Kidney (tissue), 14 donors: ENCODE results near the gene PVALEF. TPM values are rescaled to one million over a fixed set of nuclear protein-coding genes. Genes with fewer than 3 reads are reported as not detected.

ENCODE experiments used
- DNase-seq, 5 donors: peaks; one replicate each; pipeline ENCODE4 v3.0.0-alpha.2; 2013 to 2020
- FAIRE-seq: peaks from 2 replicates; lab custom pipeline; 2012; peaks lifted over from hg19 to GRCh38; lab: Jason Lieb, UNC
- H3K27ac ChIP-seq, 2 donors: one replicate each; pipeline ENCODE4 v1.7.0; 2013; ENCODE audit warnings: low read depth in 2 of 2, low read length in 2 of 2, inconsistent platforms in 1 of 2
- H3K27me3 ChIP-seq: one replicate; pipeline ENCODE4 v1.7.1; 2013; ENCODE audit warnings: low read length, inconsistent platforms; ENCODE audit not compliant: control insufficient read depth, insufficient read depth
- H3K36me3 ChIP-seq, 3 donors: one replicate each; pipeline versions ENCODE4 v1.7.0 to v1.7.1; 2013; ENCODE audit warnings: low read length in 3 of 3, control low read depth in 1 of 3, inconsistent platforms in 1 of 3; ENCODE audit not compliant: insufficient read depth in 3 of 3, control insufficient read depth in 2 of 3
- H3K4me1 ChIP-seq, 3 donors: one replicate each; pipeline versions ENCODE4 v1.7.0 to v1.7.1; 2013; ENCODE audit warnings: low read length in 3 of 3, inconsistent platforms in 1 of 3, low read depth in 1 of 3; ENCODE audit not compliant: control insufficient read depth in 2 of 3, insufficient read depth in 2 of 3
- H3K4me3 ChIP-seq, 3 donors: one replicate each; pipeline versions ENCODE4 v1.7.0 to v1.8.1; 2013; ENCODE audit warnings: low read length in 3 of 3, control low read depth in 1 of 3, inconsistent platforms in 1 of 3
- H3K9ac ChIP-seq, 3 donors: one replicate each; pipeline versions ENCODE4 v1.7.0 to v1.7.1; 2013; ENCODE audit warnings: low read length in 3 of 3, control low read depth in 1 of 3, inconsistent platforms in 1 of 3
- H3K9me3 ChIP-seq, 3 donors: one replicate each; pipeline versions ENCODE4 v1.7.0 to v1.7.1; 2013; ENCODE audit warnings: low read length in 3 of 3, control low read depth in 1 of 3, inconsistent platforms in 1 of 3; ENCODE audit not compliant: control insufficient read depth in 2 of 3, insufficient read depth in 1 of 3
- CTCF ChIP-seq: IDR thresholded peaks from 3 replicates; pipeline ENCODE4 v1.5.1; 2012; ENCODE audit warnings: mild to moderate bottlenecking, moderate library complexity, borderline replicate concordance; ENCODE audit not compliant: insufficient read depth; ENCODE audit errors: extremely low read depth
- intact Hi-C: fragments of 100-400 bp; cut with DNase I; formaldehyde crosslinking; loops from one replicate; pipeline ENCODE4 v1.11.1; 2022
- polyA plus RNA-seq: library from polyadenylated mRNA; stranded (reverse); fragments of 350-450 nt; fragmentation: Illumina TruSeq; extraction: RNeasy Lipid Tissue Mini Kit (QIAGEN cat#74804); gene quantifications from one replicate; pipeline ENCODE4 v1.2.3, GENCODE V29; 2014; ENCODE audit warnings: low read depth, low replicate concordance; ENCODE audit not compliant: insufficient read depth
- total RNA-seq: library from RNA; stranded (reverse); fragmentation: NEBNext Ultra II Directional; extraction: Animal tissue kit (Norgen Biotek cat#: 25700); gene quantifications from one replicate; pipeline ENCODE4 v1.2.1, GENCODE V29; 2021
- donor health status: control.
- donor health status: control.
- donor health status: control.
- donor health status: control.
- donor health status: control.
- donor health status: DM: yes; HTN: yes; CAD: no.
- donor health status: Normal renal cell carcinoma (clear cell type).

PVALEF gene
- total and polyA plus RNA-seq, 2 donors from 2014 or later = not detected

DNA sequence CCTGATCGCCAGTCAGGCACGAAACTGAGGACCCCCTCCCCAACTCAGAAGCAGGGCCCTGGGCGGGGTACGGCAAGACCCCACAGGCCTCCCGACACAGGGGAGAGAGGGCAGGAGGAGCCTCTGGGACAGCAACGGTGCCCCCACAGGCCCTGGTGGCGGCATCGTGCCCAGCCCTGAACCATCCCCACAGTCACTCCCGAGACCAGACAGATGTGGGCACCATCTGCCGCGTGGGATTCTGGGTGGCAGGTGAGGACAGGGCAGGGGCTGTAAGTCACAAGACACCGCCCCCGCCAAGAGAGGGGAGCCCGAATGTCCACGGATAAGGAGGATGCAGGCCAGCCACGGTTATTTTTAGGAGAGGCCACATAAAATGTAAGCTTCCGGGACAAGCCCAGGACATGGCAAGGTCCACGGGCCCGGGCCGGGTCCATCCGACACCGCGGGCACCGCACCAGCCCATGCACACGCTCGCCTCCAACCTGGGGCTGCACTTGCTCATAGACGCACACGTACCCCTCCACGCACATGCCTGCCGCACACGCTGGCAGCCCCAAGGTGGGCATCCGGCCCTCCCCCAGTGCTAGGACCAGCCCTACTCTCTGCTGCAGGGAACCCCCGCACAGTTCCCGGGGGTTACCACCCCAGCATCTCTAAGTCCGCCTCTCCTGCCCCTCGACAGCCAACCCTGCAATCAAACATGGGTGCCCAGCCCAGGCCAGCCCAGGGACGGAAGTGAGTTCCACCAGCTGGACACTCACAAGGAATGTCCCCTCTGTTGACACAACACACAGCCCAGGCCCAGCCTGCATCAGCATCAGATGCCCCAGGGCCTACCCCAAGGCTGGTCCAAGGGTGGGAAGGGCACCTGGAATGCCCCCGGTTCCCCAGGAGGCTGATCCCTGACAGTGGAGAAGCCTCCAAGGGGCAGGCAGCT lies 8.2 kb upstream of the PVALEF start:
- FAIRE-seq = no peak
- no peak overlapping the region for H3K9ac ChIP-seq
- TF ChIP-seq CTCF = no peak

DNA sequence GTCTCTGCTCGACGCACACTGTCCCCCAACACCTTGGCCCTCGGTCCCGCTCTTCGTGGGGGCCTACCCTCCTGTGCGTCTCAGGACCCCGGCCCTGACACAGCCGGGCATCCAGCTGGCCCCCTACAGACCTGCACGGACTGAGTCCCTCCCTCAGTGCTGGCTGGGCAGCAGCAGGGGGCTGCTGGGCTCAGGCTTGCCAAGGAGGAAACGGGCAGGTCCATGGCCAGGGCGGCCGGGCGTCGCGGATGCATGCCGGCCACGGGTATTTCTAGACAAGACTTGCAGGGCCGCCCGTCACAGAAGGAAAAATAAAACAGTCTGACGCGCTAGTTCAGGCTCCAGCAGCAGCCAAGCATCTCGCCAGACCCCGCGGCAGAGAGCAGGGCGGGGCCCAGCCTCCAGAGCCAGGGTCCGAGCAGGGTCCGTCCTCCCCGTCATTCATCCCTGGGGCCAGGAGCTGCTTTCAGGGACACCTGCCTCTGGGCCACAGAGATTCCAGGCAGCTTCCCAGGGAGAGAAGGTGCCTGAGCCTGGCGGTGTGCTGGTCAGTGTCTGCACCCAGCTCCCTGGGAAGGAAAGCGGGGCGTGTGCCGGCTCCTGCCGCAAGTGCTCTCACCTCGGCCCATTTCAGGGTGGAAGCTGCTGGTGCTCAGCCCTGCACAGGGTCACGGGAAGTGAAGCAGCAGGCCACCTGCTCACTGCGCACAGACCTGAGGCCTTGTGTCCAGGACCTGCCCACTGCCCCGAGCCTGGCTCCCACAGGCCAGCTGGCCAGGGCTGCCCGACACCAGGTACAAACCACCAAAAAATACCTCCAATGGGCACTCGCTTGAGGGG lies 7.2 kb upstream of the PVALEF start:
- H3K4me3 ChIP-seq = no peak overlapping the region
- DNase-seq (peak in 1 of 5 donors; percentile 68), FAIRE-seq (no peak)
- H3K9me3 ChIP-seq = no peaks in the 10 kb centered on the region
- intact Hi-C loops = no loop called here
- no peaks in the 10 kb centered on the region for H3K4me1 ChIP-seq
- H3K9ac ChIP-seq = no peak overlapping the region
- no peak overlapping the region for H3K27ac ChIP-seq
- no peaks in the 10 kb centered on the region for H3K27me3 ChIP-seq
- no peaks in the 10 kb centered on the region for H3K36me3 ChIP-seq
- TF ChIP-seq CTCF = no peak

More for the DNA sequence above, 8.2 kb upstream of the PVALEF start:
- Histone ChIP-seq H3K9me3 (no peaks in the 10 kb centered on the region), H3K36me3 (no peaks in the 10 kb centered on the region), H3K4me1 (no peaks in the 10 kb centered on the region), H3K4me3 (no peak overlapping the region), H3K27ac (no peak overlapping the region), H3K27me3 (no peaks in the 10 kb centered on the region)
- peak in 1 of 5 donors; percentile 56 for DNase-seq
- intact Hi-C loops = no loop called here

- no peaks in the 10 kb centered on the region for H3K27me3 ChIP-seq
- DNase-seq = peak in 1 of 5 donors; percentile 63
- no peak for TF ChIP-seq CTCF
- intact Hi-C loops = no loop called here
- H3K36me3 ChIP-seq = no peaks in the 10 kb centered on the region
- H3K4me3 ChIP-seq = no peak overlapping the region
- H3K9me3 ChIP-seq = no peaks in the 10 kb centered on the region
- no peak overlapping the region for H3K27ac ChIP-seq
- no peak overlapping the region for H3K9ac ChIP-seq
- H3K4me1 ChIP-seq = no peaks in the 10 kb centered on the region
- no peak for FAIRE-seq
Measured at GRCh38 chr17:81158688-81159590, 6.4 kb upstream of the PVALEF start.
